T-helper 1 cell treated with Interleukin-12 subunit alpha and Interleukin-12 subunit beta and Interleukin-4 antibody, amounts not matched to agents 30 μg/mL and 1 μg/mL, for 36 hours (primary cell): Measurements from ENCODE around the gene SLC49A3.

Source experiments
- H3K27ac Mint-ChIP-seq: one replicate; pipeline ENCODE4 v1.8.0; 2021; ENCODE audit warnings: mild to moderate bottlenecking, mixed read lengths
- H3K27me3 Mint-ChIP-seq: one replicate; pipeline ENCODE4 v1.8.0; 2021; ENCODE audit warnings: low read depth, mixed read lengths
- H3K36me3 Mint-ChIP-seq: one replicate; pipeline ENCODE4 v1.8.0; 2021; ENCODE audit warnings: low read depth, mixed read lengths
- H3K4me1 Mint-ChIP-seq: one replicate; pipeline ENCODE4 v1.8.0; 2021; ENCODE audit warnings: low read depth, mixed read lengths
- H3K4me3 Mint-ChIP-seq: one replicate; pipeline ENCODE4 v1.8.0; 2021; ENCODE audit warnings: mild to moderate bottlenecking, moderate library complexity, mixed read lengths
- H3K9me3 Mint-ChIP-seq: one replicate; pipeline ENCODE4 v1.8.0; 2021; ENCODE audit warnings: mixed read lengths

SLC49A3 gene

DNA sequence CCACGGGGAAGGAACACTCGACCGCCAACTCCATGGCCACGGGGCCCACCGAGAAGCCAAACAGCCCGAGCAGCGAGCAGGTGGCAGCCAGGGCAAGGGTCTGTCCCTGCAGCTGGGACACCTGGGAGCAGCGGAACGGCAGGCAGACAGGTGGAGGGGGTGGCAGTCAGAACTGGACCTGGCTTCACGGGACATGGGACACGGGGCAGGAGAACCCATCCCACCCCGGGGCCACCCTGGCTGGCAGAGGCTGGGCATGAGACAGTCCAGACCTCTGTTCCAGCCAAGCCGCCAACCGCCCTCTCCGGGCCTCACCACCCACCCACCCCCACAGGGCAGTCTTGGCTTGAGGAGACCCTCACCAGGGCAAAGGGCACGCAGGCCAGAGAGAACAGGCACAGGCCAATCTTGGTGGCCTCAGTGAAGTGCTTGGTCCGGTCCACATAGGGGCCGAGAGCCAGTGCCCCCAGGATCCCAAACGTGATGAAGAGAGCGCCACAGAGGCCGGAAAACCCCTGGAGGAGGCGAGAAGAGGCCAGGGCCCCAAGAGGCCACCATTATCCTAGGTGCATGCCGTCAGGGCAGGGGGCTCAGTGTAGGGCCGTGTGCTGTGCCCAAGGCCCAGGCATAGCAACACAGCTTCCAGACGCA lies 5.6 kb downstream of the SLC49A3 start:
- Mint-ChIP-seq H3K9me3 (no peaks in the 10 kb centered on the region), H3K36me3 (no peaks in the 10 kb centered on the region), H3K27ac (no peak overlapping the region), H3K4me3 (peak overlapping the region; percentile 34), H3K4me1 (peaks cover 3% of the 10 kb centered on the region), H3K27me3 (peaks cover 4% of the 10 kb centered on the region)

DNA sequence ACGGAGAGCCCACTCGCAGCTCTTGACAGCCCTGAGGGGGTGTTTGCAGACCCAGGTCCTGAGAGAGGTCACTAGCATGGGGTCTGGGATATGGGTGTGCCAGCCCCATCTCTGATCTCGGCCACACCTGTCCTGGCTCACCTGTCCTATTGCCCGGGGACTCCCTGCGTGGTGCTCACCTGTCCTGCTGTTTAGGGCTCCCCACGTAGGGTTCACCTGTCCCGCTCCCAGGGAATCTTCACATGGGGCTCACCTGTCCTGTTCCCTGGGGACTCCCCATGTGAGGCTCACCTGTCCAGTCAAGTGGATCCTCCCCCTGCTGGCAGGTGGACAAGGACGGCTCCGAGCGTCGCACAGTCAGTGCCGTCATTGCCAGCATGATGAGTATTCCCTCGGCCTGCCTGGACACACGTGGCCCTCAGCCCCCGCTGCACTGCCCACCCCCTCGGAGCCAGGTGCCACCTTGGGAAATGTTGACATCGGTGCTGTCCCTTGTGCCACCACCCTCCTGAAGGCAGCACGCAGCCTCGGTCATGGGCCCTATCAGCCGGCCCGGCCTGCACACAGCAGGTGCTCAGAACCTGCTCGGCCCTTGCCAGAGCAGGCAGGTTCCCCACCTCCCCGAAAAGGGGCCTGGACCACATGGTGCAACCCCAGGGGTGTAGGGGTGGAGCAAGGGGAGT lies 6.3 kb downstream of the SLC49A3 start:
- no peaks in the 10 kb centered on the region for H3K9me3 Mint-ChIP-seq
- H3K27ac Mint-ChIP-seq: no peak overlapping the region
- no peaks in the 10 kb centered on the region for H3K36me3 Mint-ChIP-seq
- no peak overlapping the region for H3K4me3 Mint-ChIP-seq
- H3K4me1 Mint-ChIP-seq: peaks cover 3% of the 10 kb centered on the region
- H3K27me3 Mint-ChIP-seq: peaks cover under 1% of the 10 kb centered on the region

DNA sequence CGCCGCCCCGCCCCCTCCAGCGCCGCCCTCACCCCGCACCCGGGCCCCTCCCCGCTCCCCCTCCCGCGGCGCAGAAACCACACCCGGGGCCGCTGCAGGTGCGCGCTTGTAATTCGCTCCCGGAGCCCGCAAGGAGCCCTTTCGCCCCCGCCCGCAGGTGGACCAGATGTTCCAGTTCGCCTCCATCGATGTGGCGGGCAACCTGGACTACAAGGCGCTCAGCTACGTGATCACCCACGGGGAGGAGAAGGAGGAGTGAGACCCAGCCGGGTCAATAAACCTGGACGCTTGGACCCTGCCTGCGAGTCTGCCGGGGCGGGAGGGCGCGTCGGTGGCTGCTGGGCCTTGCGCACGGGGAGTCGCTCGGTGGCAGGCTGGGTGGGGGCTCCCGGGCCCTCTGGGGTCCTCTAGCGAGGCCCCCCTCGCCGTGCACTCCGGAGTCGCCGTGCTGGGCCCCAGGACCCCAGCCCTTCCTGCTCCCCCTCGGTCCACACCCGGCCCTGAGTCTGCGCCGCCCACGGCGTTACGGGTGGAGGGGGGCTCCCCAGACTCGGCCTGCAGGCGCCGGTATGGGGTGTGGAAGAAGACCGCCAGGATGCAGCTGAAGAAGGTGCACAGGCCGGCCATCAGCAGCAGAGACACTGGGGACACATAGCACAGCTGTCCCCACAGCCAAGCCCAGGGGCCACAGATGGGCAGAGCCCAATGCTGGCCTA lies 7.1 kb downstream of the SLC49A3 start:
- peaks cover 3% of the 10 kb centered on the region for H3K4me1 Mint-ChIP-seq
- no peak overlapping the region for H3K4me3 Mint-ChIP-seq
- H3K27ac Mint-ChIP-seq: no peak overlapping the region
- no peaks in the 10 kb centered on the region for H3K27me3 Mint-ChIP-seq
- H3K9me3 Mint-ChIP-seq: no peaks in the 10 kb centered on the region
- no peaks in the 10 kb centered on the region for H3K36me3 Mint-ChIP-seq

DNA sequence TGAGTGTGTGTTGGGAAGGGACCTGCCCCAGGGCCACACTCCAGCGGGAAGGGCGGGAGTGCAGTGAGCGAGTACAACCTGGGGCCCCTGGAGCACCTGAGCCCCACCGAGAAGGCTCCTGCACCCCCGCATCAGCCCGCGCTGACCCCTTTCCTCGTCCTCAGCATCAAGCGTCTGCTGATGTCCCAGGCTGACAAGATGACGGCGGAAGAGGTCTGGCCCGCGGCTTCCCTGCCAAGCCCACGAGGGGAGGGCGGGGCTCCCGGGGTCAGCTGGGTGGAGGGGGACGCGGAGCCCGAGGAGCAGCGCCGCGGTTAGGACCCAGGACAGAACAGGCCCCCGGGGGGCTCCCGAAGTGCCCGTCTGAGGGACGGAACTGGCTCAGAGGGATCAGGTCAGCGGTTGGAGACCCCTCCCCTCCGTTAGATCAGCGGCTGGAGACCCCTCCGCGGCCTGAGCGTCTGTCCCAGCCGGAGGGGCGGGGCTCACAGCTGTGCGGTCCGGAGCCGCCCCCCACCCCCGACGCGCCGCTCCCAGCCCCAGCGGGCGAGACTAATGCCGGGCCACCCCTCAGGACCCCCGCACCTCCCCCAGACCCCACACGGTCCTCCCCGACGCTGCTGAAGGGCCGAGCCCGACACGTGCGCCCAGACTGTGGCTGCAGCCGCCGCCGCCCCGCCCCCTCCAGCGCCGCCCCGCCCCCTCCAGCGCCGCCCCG lies 7.9 kb downstream of the SLC49A3 start:
- Mint-ChIP-seq H3K36me3 (no peaks in the 10 kb centered on the region), H3K4me1 (peaks cover 3% of the 10 kb centered on the region), H3K27ac (no peak overlapping the region), H3K4me3 (peak overlapping the region; percentile 28), H3K27me3 (no peaks in the 10 kb centered on the region), H3K9me3 (no peaks in the 10 kb centered on the region)

DNA sequence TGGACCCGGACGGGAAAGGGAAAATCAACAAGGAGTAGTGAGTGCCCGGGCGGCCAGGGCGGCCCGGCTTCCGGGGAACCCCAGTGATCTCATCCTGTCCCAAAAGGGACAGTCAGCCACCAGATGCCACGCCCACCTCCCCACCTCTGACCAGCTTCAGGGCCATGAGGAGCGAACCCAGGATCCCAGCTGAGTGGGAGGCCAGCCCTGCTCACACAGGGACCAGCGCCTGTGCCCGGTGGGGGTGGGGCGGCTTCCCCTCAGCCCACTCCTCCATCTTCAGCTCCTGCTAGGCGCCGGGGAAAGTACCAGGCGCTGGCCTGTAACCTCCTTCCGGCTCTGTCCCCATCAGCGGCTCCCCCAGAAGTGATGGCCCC lies 8.4 kb downstream of the SLC49A3 start:
- Mint-ChIP-seq H3K27me3 (no peaks in the 10 kb centered on the region), H3K4me3 (peak overlapping the region; percentile 28), H3K9me3 (no peaks in the 10 kb centered on the region), H3K27ac (no peak overlapping the region), H3K4me1 (peaks cover 3% of the 10 kb centered on the region), H3K36me3 (no peaks in the 10 kb centered on the region)

DNA sequence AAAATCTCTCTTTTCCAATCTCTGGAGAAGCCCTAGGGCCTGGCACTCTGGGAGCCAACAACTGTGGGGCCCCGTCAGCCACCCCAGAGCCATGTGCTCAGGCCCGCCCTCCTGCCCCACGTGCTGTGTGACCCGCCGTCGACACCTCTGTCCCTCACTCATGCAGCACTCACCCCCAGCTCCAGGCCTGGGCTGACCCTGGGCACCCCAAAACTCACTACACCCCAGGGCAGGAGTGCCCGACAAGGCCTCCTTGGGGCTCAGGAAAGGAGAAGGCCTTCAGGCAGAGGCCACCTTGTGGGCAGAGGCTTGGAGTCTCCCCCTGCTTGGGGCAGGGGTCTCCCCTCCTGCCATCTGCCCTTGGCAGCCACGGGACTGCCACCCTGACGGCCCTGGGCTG lies 8.9 kb downstream of the SLC49A3 start:
- Mint-ChIP-seq H3K27me3 (no peaks in the 10 kb centered on the region), H3K36me3 (no peaks in the 10 kb centered on the region), H3K9me3 (no peaks in the 10 kb centered on the region), H3K4me1 (peaks cover 3% of the 10 kb centered on the region), H3K4me3 (no peak overlapping the region), H3K27ac (no peak overlapping the region)

DNA sequence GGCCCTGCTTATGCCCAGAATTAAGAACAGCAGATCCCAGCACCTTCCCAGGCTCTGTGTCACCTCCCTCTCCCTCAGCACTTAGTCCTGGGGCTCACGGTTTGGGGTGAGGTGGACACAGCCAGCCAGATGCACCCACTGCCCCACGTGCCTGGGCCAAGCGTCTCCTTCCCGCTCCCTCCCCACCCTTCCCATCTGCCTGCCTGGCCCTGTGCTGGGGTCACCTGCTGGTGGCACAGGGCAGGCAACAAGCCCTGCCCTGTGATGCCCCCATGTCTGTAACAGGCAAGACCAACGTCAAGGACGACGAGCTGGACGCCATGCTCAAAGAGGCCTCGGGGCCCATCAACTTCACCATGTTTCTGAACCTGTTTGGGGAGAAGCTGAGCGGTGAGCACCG lies 9.3 kb downstream of the SLC49A3 start:
- Mint-ChIP-seq H3K27ac (no peak overlapping the region), H3K36me3 (no peaks in the 10 kb centered on the region)

DNA sequence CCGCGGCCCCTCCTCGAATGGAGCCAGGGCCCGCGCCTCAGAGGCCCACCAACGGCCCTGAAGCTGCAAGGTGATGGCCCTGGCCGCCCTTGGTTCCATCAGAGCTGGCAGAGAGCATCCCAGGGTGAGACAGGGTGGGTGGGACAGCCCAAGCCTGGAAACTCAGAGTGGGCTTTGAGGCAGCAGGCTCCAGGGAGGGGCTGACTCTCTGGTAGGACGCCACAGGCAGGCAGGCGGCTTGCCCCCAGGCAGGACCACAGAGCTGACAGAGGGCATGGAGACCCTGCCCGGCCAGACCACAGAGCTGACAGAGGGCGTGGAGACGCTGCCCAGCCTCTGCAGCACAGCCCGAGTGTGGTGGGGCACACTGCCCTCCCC lies 9.9 kb downstream of the SLC49A3 start:
- no peak overlapping the region for H3K27ac Mint-ChIP-seq
- no peaks in the 10 kb centered on the region for H3K27me3 Mint-ChIP-seq
- H3K9me3 Mint-ChIP-seq: no peaks in the 10 kb centered on the region
- peaks cover 3% of the 10 kb centered on the region for H3K4me1 Mint-ChIP-seq
- no peak overlapping the region for H3K4me3 Mint-ChIP-seq
- no peaks in the 10 kb centered on the region for H3K36me3 Mint-ChIP-seq

More for the DNA sequence above, 9.3 kb downstream of the SLC49A3 start:
- no peaks in the 10 kb centered on the region for H3K9me3 Mint-ChIP-seq
- no peak overlapping the region for H3K4me3 Mint-ChIP-seq
- no peaks in the 10 kb centered on the region for H3K27me3 Mint-ChIP-seq
- peaks cover 3% of the 10 kb centered on the region for H3K4me1 Mint-ChIP-seq

DNA sequence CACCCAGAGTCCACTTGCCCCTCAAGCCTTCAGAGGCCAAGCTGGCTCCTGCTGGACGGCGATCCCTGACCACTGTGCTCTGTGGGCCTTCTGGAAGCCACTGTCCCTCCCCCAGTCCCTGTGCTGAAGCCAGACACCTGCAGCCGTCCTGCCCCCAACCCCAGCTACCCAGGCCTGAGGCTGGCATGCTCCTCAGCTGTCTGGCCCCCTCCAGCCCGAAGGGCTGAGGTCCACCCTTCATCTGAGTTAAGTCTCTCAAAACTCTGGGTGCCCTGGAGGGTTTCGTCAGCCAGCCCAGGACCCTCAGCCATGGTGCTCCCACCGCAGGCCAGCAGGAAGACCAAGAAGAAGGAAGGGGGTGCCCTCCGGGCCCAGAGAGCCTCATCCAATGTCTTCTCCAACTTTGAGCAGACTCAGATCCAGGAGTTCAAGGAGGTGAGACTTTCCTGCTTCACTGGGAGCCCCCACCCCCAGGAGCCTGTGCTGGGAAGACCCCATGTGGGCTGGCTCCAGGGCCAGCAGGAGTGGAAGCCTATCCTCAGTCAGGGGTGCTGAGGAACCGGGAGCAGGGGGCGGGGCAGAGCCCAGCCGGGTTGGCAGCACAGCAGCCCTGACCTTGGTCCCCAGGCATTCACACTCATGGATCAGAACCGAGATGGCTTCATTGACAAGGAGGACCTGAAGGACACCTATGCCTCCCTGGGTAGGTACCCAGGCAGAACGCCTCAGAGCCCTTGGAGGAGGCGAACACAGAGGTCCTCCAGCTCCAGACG lies 10.4 kb downstream of the SLC49A3 start:
- Mint-ChIP-seq H3K27ac (no peak overlapping the region), H3K4me1 (peaks cover 3% of the 10 kb centered on the region), H3K36me3 (peaks cover under 1% of the 10 kb centered on the region), H3K4me3 (no peak overlapping the region), H3K9me3 (no peaks in the 10 kb centered on the region), H3K27me3 (no peaks in the 10 kb centered on the region)

DNA sequence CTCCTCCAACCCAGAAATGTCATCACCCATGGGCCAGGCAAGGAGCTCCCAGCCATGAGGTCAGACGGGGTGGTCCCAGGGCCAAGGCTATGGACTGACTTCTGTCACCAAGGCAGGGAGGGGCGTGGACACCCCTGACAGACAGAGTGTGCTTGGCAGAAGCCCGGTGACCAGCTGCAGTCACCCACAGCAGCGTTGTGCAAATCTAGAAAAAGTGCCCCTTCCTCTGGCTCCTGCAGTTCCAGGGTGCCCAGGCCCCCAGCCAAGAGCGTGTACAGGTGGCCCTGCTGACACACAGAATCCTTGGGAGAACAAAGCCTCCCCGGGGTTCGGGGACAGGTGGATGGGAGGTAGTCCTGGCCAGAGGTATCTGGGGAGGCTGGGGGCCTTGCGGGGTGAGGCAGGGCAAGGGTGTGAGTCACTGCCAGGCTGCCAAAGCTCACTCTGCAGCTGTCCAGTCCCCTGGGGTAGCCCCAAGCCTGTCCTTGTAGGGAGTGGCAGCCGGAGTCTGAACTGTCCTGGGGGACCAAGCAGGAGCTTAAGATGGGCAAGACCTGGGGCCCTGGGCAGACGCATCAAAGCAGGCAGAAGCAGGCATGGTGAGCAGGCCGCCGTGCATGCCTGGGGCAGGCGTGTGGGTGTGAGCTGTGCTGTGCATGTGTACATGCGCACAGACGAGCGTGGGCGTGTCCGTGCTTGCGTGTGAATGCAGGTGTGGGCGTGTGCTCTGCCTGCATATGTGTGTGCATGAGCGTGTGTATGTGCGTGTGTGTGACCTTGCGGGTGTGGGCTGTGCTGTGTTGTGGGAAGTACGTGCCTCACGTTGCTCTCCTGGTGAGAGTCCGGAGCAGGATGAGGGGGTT lies 11.3 kb downstream of the SLC49A3 start:
- H3K4me3 Mint-ChIP-seq: no peak overlapping the region
- no peaks in the 10 kb centered on the region for H3K27me3 Mint-ChIP-seq
- H3K27ac Mint-ChIP-seq: no peak overlapping the region
- peaks cover 9% of the 10 kb centered on the region for H3K4me1 Mint-ChIP-seq
- H3K36me3 Mint-ChIP-seq: peaks cover 8% of the 10 kb centered on the region
- H3K9me3 Mint-ChIP-seq: no peaks in the 10 kb centered on the region

DNA sequence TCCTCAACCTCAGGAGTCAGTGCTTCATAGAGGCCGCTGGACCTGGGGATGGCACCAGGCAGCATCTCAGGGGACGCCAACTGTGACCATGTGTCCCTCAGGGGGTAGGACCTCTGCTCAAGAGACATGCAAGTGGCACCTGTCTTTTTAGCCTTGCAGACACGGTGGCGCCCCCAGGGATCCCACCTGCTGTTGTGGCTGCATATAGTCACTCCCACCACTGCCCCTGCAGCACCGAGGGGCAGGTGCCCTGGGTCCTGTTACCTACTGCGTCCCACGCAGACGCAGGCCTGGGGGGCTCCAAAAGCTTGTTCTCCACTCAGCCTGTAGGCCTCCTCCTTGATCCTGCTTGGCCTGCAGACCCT lies 12.1 kb downstream of the SLC49A3 start:
- H3K4me3 Mint-ChIP-seq: peak overlapping the region; percentile 42
- H3K27ac Mint-ChIP-seq: no peak overlapping the region
- H3K4me1 Mint-ChIP-seq: peaks cover 9% of the 10 kb centered on the region

DNA sequence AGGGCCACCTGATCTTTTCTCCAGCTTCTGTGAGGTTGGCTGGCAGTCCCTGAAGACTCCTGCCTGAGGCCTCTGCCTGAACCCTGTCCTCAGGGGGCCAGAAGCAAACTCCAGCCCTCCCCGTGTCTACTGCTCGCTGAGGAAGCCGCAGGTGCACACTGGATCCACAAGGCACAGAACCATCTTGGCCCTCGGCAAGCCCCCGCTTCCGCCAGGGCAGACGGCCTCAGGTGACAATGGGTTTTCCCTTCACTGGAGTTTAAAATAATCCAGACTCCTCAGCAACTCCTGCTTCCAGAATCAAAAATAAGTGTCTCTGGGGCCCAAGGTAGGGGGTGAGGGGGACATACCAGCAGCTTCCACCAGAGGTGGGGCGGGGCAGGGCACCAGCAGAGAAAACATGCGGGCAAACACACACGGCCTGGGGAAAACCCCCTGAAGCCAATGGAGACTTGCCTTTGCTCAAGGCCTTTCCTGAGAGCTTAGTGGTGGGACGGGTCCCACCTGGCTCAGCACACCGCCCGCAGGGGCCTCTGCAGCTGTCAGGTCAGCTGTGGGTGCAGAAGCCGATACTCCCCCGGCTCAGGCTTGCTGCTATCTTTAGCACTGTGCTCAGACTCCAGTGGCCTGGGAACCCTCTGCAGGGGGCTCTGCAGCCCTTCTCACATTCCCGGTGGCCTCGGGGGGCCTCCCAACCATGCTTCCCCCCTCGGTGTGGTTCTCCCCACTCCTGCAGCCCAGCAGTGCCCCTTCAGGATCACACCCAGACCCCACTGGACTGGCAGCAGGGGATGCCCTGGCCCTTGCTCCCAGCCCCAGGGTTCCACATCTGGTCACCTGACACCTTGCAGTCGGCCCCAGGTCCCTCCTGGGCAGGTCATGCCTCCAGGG lies 12.7 kb downstream of the SLC49A3 start:
- Mint-ChIP-seq H3K4me1 (peaks cover 9% of the 10 kb centered on the region), H3K27ac (peak overlapping the region; percentile 31), H3K9me3 (no peaks in the 10 kb centered on the region), H3K4me3 (peak overlapping the region; percentile 42), H3K36me3 (peaks cover 14% of the 10 kb centered on the region), H3K27me3 (no peaks in the 10 kb centered on the region)

More for the DNA sequence above, 12.1 kb downstream of the SLC49A3 start:
- Mint-ChIP-seq H3K9me3 (no peaks in the 10 kb centered on the region), H3K27me3 (no peaks in the 10 kb centered on the region), H3K36me3 (peaks cover 13% of the 10 kb centered on the region)
